K562 (cell line): ENCODE data around the gene EVL. TPM values are rescaled to one million over a fixed set of nuclear protein-coding genes. Genes with fewer than 3 reads are reported as not detected.
A peak's percentile ranks its signal among the peaks of the same experiment; 100 is the strongest.

ENCODE experiments used
- ATAC-seq: fragments of 200-7000 bp; cut with Tn5 transposase; 3 replicates; pipeline ENCODE4 v1.9.1; 2020; ENCODE audit warnings: moderate library complexity
- BruUV-seq: library from RNA; stranded (reverse); fragments of 400-500 nt; replicated peaks from 2 replicates; lab custom pipeline; 2021; lab: Mats Ljungman, UMichigan
- CTCF ChIA-PET: fragments of 300-600 bp; formaldehyde crosslinking; extraction: SDS; loops from one replicate; lab custom pipeline; 2021; ENCODE audit warnings: low intra/inter-chr PET ratio; lab: Yijun Ruan, JAX
- POLR2A ChIA-PET: fragments of 300-600, 350-650 bp; sonication (Branson Sonifier 250); formaldehyde crosslinking; extraction: SDS; loops from one replicate; lab custom pipeline; 2021; ENCODE audit warnings: antibody characterized with exemption, inconsistent platforms; lab: Yijun Ruan, JAX
- DNase-seq, 4 experiments: peaks; one replicate each; pipeline versions ENCODE4 v3.0.0 to v3.0.0-alpha.2; 2011 to 2018; ENCODE audit warnings: low spot score in 3 of 4, mixed read lengths in 3 of 4; ENCODE audit errors: extremely low read depth in 1 of 4
- FAIRE-seq: peaks from 2 replicates; lab custom pipeline; 2011; peaks lifted over from hg19 to GRCh38; lab: Jason Lieb, UNC
- H2AFZ ChIP-seq: 2 replicates; pipeline ENCODE4 v1.6.0; 2011; ENCODE audit warnings: low read depth, low read length, control low read depth, inconsistent platforms
- H3K27ac ChIP-seq: fragments of 200-600 bp; 3 replicates; pipeline ENCODE4 v1.8.0; 2011; ENCODE audit warnings: low read depth, mild to moderate bottlenecking, control low read depth, inconsistent platforms, low read length, moderate library complexity, mixed read lengths; ENCODE audit errors: extremely low read depth
- H3K27me3 ChIP-seq, 2 experiments: fragments of 300-600 bp in 1 of 2; 2 replicates in 1 of 2; 3 replicates in 1 of 2; pipeline versions ENCODE4 v1.6.0 to v1.8.0; 2011; ENCODE audit warnings: inconsistent platforms in 2 of 2, low read length in 2 of 2, mild to moderate bottlenecking in 1 of 2, mixed read lengths in 1 of 2, moderate library complexity in 1 of 2; ENCODE audit not compliant: control insufficient read depth in 2 of 2, insufficient read depth in 2 of 2
- H3K36me3 ChIP-seq: fragments of 300-600 bp; 3 replicates; pipeline ENCODE4 v1.8.0; 2011; ENCODE audit warnings: mild to moderate bottlenecking, low read length, inconsistent platforms; ENCODE audit not compliant: control insufficient read depth, insufficient read depth
- H3K4me1 ChIP-seq, 2 experiments: fragments of 200-600 bp in 1 of 2; replicated peaks in 1 of 2; 2 replicates in 1 of 2; 3 replicates in 1 of 2; pipeline versions ENCODE4 v1.5.1 to v1.8.0; 2011; ENCODE audit warnings: inconsistent platforms in 2 of 2, low read length in 2 of 2, mild to moderate bottlenecking in 1 of 2, mixed read lengths in 1 of 2, moderate library complexity in 1 of 2; ENCODE audit not compliant: control insufficient read depth in 2 of 2, insufficient read depth in 2 of 2
- H3K4me2 ChIP-seq: 2 replicates; pipeline ENCODE4 v1.6.1; 2011; ENCODE audit warnings: low read length, control low read depth, inconsistent platforms, mixed read lengths; ENCODE audit not compliant: insufficient read depth
- H3K4me3 ChIP-seq: fragments of 200-600 bp; sonication (generic), shearing (Covaris generic); 2 replicates; pipeline ENCODE4 v1.5.1; 2016; ENCODE audit warnings: control low read depth, inconsistent platforms
- H3K79me2 ChIP-seq: fragments of 200-600 bp; 3 replicates; pipeline ENCODE4 v1.8.0; 2011; ENCODE audit warnings: low read length, inconsistent platforms; ENCODE audit not compliant: control insufficient read depth, insufficient read depth
- H3K9ac ChIP-seq, 2 experiments: 2 replicates each; pipeline versions ENCODE4 v1.6.0 to v1.6.1; 2011; ENCODE audit warnings: low read depth in 2 of 2, low read length in 2 of 2, control low read depth in 1 of 2, inconsistent platforms in 1 of 2, mild to moderate bottlenecking in 1 of 2, mixed read lengths in 1 of 2; ENCODE audit not compliant: insufficient read depth in 1 of 2
- H3K9me1 ChIP-seq: one replicate; pipeline ENCODE4 v1.6.0; 2011; ENCODE audit warnings: inconsistent platforms, mild to moderate bottlenecking, low read length, moderate library complexity; ENCODE audit not compliant: control insufficient read depth, insufficient read depth
- H3K9me3 ChIP-seq: replicated peaks from 2 replicates; pipeline ENCODE4 v1.5.1; 2011; ENCODE audit warnings: low read depth, low read length, inconsistent platforms; ENCODE audit not compliant: control insufficient read depth, insufficient read depth
- H4K20me1 ChIP-seq: replicated peaks from 2 replicates; pipeline ENCODE4 v1.6.1; 2011; ENCODE audit warnings: low read length, inconsistent platforms, mixed read lengths; ENCODE audit not compliant: control insufficient read depth, insufficient read depth
- FOXJ2 ChIP-seq: fragments of 200-800 bp; sonication (Bioruptor generic); IDR thresholded peaks from 2 replicates; pipeline ENCODE4 v1.6.1; 2016; ENCODE audit warnings: missing genetic modification characterization, missing compliant biosample characterization
- RBM14 ChIP-seq: fragments of 200-400 bp; formaldehyde crosslinking; IDR thresholded peaks from 2 replicates; pipeline ENCODE4 v1.6.1; 2018; ENCODE audit warnings: low read depth, mild to moderate bottlenecking, low read length, moderate library complexity, borderline replicate concordance; ENCODE audit not compliant: insufficient read depth
- SAFB2 ChIP-seq: fragments of 200-400 bp; formaldehyde crosslinking; IDR thresholded peaks from 2 replicates; pipeline ENCODE4 v1.6.1; 2018; ENCODE audit warnings: borderline replicate concordance, low read length, low read depth, moderate library complexity; ENCODE audit not compliant: severe bottlenecking
- TAF9B ChIP-seq: fragments of 450-650 bp; IDR thresholded peaks from 2 replicates; pipeline ENCODE4 v1.6.1; 2018; ENCODE audit warnings: mild to moderate bottlenecking; ENCODE audit not compliant: partially characterized antibody
- TBP ChIP-seq: optimal IDR thresholded peaks from 2 replicates; pipeline ENCODE3; 2011; ENCODE audit warnings: low read depth, low read length, improper control_type of control experiment
- WGBS: fragments of 100-300 bp; shearing (Covaris generic); methylation state at CpG from one replicate; pipeline ENCODE4 v1.1.6; 2016; ENCODE audit warnings: low coverage, mixed read lengths; ENCODE audit not compliant: insufficient coverage; ENCODE audit errors: missing lambda C conversion rate; 5-methylcytosine and 5-hydroxymethylcytosine counted together
- in situ Hi-C: fragments of 300-500 bp; cut with MboI; formaldehyde crosslinking; loops from 4 replicates; pipeline ENCODE4 v1.15.0; 2018; ENCODE audit warnings: inconsistent platforms, mixed read lengths
- intact Hi-C: fragments of 100-400 bp; cut with micrococcal nuclease; formaldehyde crosslinking; loops from 2 replicates; pipeline ENCODE4 v1.14.2; 2022
- polyA plus RNA-seq, 8 experiments: library from polyadenylated mRNA; depleted of rRNA in 4 of 8; stranded (reverse) in 5 of 8; unstranded in 3 of 8; fragments of >200 nt; fragmentation: Nextera tagmentation in 2 of 8; fragmentation: Illumina TruSeq in 1 of 8; extraction: Ambion mirVana in 2 of 8; extraction: Trizol in 1 of 8; gene quantifications; 2 replicates each; pipeline versions ENCODE4 v1.2.1 to v1.2.3, GENCODE V29; 2011 to 2014; ENCODE audit warnings: inconsistent platforms in 1 of 8, missing spikeins in 1 of 8
- total RNA-seq, 7 experiments: library from RNA; depleted of rRNA in 6 of 7; stranded (reverse); fragments of >200 nt in 6 of 7; fragmentation: Illumina TruSeq in 2 of 7; extraction: Trizol in 2 of 7; gene quantifications; 2 replicates each; pipeline versions ENCODE4 v1.2.1 to v1.2.3, GENCODE V29; 2011 to 2021; ENCODE audit warnings: low replicate concordance in 1 of 7
- TF ChIP-seq, protein P1 (sequence below): fragments of 250-450 bp; sonication (Bioruptor Pico); IDR thresholded peaks from 2 replicates; pipeline ENCODE4 v1.5.0; 2021

The EVL gene
- total and polyA plus RNA-seq, 9 of the 15 experiments (the other 6 are each of a cell fraction or from before 2014, with no cell fraction given) = 2.9 to 43.4 (median 23.9) TPM

- TF ChIP-seq FOXJ2 (tag) (no peak), TBP (no peak), RBM14 (no peak), TAF9B (no peak), SAFB2 (no peak)
- TF ChIP-seq, protein P1, sequence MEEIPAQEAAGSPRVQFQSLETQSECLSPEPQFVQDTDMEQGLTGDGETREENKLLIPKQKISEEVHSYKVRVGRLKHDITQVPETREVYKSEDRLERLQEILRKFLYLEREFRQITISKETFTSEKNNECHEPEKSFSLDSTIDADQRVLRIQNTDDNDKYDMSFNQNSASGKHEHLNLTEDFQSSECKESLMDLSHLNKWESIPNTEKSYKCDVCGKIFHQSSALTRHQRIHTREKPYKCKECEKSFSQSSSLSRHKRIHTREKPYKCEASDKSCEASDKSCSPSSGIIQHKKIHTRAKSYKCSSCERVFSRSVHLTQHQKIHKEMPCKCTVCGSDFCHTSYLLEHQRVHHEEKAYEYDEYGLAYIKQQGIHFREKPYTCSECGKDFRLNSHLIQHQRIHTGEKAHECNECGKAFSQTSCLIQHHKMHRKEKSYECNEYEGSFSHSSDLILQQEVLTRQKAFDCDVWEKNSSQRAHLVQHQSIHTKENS (CRISPR knock-in tag) = no peak
- TF ChIP-seq, all 486 proteins: peak for 0
- H3K9me1 ChIP-seq = no peaks in the 10 kb centered on the region
- no peaks in the 10 kb centered on the region for H3K79me2 ChIP-seq
- no peak overlapping the region for H3K4me3 ChIP-seq
- no peaks in the 10 kb centered on the region for H3K27me3 ChIP-seq
- no peaks in the 10 kb centered on the region; a peak in 2 of 5 replicates for H3K4me1 ChIP-seq
- WGBS = 92% methylated on average over 14 of the region's 20 CpGs
- CTCF ChIA-PET = no interaction called here
- FAIRE-seq (no peak), DNase-seq (no peak), ATAC-seq (no peak)
- no peak overlapping the region for H3K4me2 ChIP-seq
- no TSS peak for BruUV-seq
- H3K9me3 ChIP-seq = no peaks in the 10 kb centered on the region
- in situ Hi-C loops = no loop called here
- H2AFZ ChIP-seq = no peak overlapping the region
- POLR2A ChIA-PET = no interaction called here
- intact Hi-C loops = no loop called here
- no peak overlapping the region for H3K27ac ChIP-seq
- no peaks in the 10 kb centered on the region for H4K20me1 ChIP-seq
- peaks cover 14% of the 10 kb centered on the region; the same call in 2 of the 3 replicates for H3K36me3 ChIP-seq
- H3K9ac ChIP-seq = peak overlapping the region in 1 of 2 experiments; percentile 35; a peak in 1 of 4 replicates
Measured at GRCh38 chr14:100124551-100125088, 59.4 kb downstream of the EVL start.
